ENCODE data around the gene STK40.

DNA sequence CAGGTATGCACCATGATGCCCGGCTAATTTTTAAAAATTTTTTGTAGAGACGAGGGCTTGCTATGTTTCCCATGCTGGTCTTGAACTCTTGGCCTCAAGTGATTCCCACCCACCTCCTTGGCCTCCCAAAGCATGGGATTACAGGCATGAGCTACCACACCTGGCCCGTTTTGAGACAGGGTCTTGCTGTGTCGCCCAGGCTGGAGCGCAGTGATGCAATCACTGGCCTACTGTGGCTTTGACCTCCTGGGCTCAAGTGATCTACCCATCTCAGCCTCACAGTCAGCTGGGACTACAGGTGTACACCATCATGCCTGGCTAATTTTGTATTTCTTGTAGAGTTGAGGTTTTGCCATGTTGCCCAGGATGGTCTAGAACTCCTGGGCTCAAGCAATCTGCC, 87.1 kb downstream of the STK40 start:
- TF ChIP-seq YY1 (IDR thresholded peaks at IDR 0.05; ENCODE audit: insufficient read depth, insufficient read length), result no peak
- no peak for TF ChIP-seq ZNF274 (IDR thresholded peaks at IDR 0.05; ENCODE audit: low read depth, low read length)
- TF ChIP-seq SUZ12 (IDR thresholded peaks at IDR 0.05; ENCODE audit: extremely low read depth, insufficient read depth, insufficient read length), result no peak
